Measurements from ENCODE around the gene HINFP. TPM values are rescaled to one million over a fixed set of nuclear protein-coding genes. Genes with fewer than 3 reads are reported as not detected.

The HINFP gene
- total and polyA plus RNA-seq, 2 of the 8 experiments (the other 6 are each of a cell fraction or from before 2014, with no cell fraction given), result 35.0 to 37.3 TPM

DNA sequence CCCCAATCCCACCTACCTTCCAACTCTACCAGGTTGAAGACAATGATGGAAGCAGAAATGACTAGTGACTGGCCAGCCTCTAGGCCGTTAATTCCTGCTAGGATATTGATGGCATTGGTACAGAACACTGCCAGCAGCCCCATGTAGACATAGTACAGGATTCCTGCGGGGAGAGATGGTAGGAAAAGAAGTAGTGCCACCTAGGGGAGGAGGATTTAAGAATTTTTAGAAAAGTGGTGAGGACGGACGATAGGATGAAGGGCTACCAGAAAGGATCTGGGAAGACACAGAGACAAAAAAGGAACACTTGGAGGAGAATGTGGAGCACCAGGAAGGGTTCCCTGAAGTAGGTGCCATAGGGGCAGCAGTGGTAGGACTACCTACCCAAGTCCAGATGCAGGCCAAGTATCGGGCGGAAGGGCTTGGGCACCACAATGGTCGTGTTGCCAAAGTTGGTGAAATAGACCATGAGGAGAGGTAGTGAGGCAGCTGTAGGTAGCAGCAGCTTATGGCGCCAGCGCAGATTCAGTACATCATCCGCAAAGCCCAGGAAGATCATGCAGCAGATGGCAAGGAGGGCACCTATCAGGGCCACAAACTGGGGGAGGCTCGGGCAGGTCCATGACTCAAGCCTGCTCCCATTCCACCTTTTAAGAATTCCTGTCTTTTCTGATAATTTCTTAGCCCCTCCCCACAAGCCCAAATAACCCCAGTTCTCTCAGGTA is 21.0 kb upstream of the HINFP start:
- Histone ChIP-seq H4K8ac (ENCODE audit: extremely low read depth, insufficient read depth, low read length) (no peak overlapping the region; the same call in 1 of the 2 replicates), H3K18ac (ENCODE audit: extremely low read depth, low read length) (0 out of 2 replicates have a peak overlapping the region, but pooled peaks have one; percentile 43), H2BK20ac (ENCODE audit: low read length) (peak overlapping the region; percentile 90; the same call in 1 of the 2 replicates), H4K91ac (replicated peaks; ENCODE audit: insufficient read length, low read length) (no peak overlapping the region), H3K36me3 (ENCODE audit: control insufficient read depth in 2 of 4, insufficient read depth in 4 of 4, low read length in 3 of 4) (peaks cover 5 to 24% (median 16%) of the 10 kb centered on the region in 4 experiments; a peak in 6 of 8 replicates), H2AK5ac (ENCODE audit: low read depth, low read length) (peak overlapping the region; percentile 99), H2AFZ (ENCODE audit: low read length) (no peak overlapping the region), H3K56ac (replicated peaks; ENCODE audit: insufficient read length, low read depth, low read length) (no peak overlapping the region), H3K4ac (replicated peaks; ENCODE audit: insufficient read length, low read depth, low read length) (peak overlapping the region; percentile 45), H3K14ac (ENCODE audit: insufficient read length) (no peak overlapping the region), H3K4me1 (replicated peaks in 1 of 4; ENCODE audit: control insufficient read depth in 3 of 4, insufficient read depth in 4 of 4, low read length in 3 of 4) (peaks cover 3 to 11% (median 5%) of the 10 kb centered on the region in 4 experiments; a peak in 6 of 7 replicates), H2BK15ac (ENCODE audit: low read length) (peak overlapping the region; percentile 95; the same call in 1 of the 2 replicates), H3K23ac (ENCODE audit: insufficient read length) (no peak overlapping the region), H3K9ac (replicated peaks in 1 of 4; ENCODE audit: extremely low read depth in 1 of 4, low read depth in 3 of 4, low read length in 3 of 4) (peak overlapping the region in 3 of 4 experiments; percentile 25 to 92 (median 90); a peak in 5 of 7 replicates), H4K20me1 (replicated peaks in 1 of 2; ENCODE audit: control insufficient read depth in 1 of 2, insufficient read depth in 2 of 2, low read length in 2 of 2) (peaks cover 0 to 2% of the 10 kb centered on the region in 2 experiments), H3K27me3 (replicated peaks in 1 of 4; ENCODE audit: control insufficient read depth in 3 of 4, extremely low read depth in 1 of 4, insufficient read depth in 3 of 4, low read length in 3 of 4) (no peaks in the 10 kb centered on the region), H3K27ac (ENCODE audit: low read depth, low read length) (no peak overlapping the region), H3K23me2 (ENCODE audit: low read depth, low read length) (peaks cover 17% of the 10 kb centered on the region), H4K5ac (ENCODE audit: insufficient read length, low read depth, low read length) (no peak overlapping the region), H3K9me3 (ENCODE audit: insufficient read depth in 2 of 2, low read depth in 1 of 2, low read length in 1 of 2) (no peaks in the 10 kb centered on the region), H3K4me3 (ENCODE audit: extremely low read depth in 1 of 4, insufficient read depth in 2 of 4, low read depth in 3 of 4, low read length in 4 of 4) (peak overlapping the region; percentile 66 to 97 (median 90)), H3K79me2 (ENCODE audit: control insufficient read depth in 1 of 2, insufficient read depth in 2 of 2, low read length in 2 of 2) (peaks cover 0 to 12% of the 10 kb centered on the region in 2 experiments; a peak in 2 of 4 replicates), H2BK12ac (ENCODE audit: low read depth, low read length) (peak overlapping the region; percentile 87; the same call in 1 of the 2 replicates), H3K4me2 (ENCODE audit: insufficient read depth in 1 of 2, low read depth in 2 of 2, low read length in 2 of 2) (peak overlapping the region; percentile 92 to 98), H3K79me1 (ENCODE audit: low read depth, low read length) (peaks cover 7% of the 10 kb centered on the region), H2BK120ac (replicated peaks; ENCODE audit: low read depth, low read length) (no peak overlapping the region), H2BK5ac (ENCODE audit: low read depth, low read length) (peak overlapping the region; percentile 78)
- CTCF ChIA-PET (ENCODE audit: partially characterized antibody), result interaction anchor here (0.7 to 2.8 kb wide), 12 partner anchors 9 to 309 kb away, joined by 3 to 11 read pairs (median 4); no protein-coding TSS in a partner anchor
- DNase-seq (ENCODE audit: low read depth in 1 of 2, low spot score in 2 of 2) (no peak), FAIRE-seq (no peak)
- peak; percentile 41 to 47; a peak in 2 of 4 replicates for TF ChIP-seq RAD21 (IDR thresholded peaks at IDR 0.05 in 1 of 2, conservative IDR thresholded peaks at IDR 0.05 in 1 of 2; ENCODE audit: low read depth in 2 of 2, low read length in 2 of 2)
- TF ChIP-seq CREB1 (IDR thresholded peaks at IDR 0.05), result no peak
- TF ChIP-seq, protein P1, sequence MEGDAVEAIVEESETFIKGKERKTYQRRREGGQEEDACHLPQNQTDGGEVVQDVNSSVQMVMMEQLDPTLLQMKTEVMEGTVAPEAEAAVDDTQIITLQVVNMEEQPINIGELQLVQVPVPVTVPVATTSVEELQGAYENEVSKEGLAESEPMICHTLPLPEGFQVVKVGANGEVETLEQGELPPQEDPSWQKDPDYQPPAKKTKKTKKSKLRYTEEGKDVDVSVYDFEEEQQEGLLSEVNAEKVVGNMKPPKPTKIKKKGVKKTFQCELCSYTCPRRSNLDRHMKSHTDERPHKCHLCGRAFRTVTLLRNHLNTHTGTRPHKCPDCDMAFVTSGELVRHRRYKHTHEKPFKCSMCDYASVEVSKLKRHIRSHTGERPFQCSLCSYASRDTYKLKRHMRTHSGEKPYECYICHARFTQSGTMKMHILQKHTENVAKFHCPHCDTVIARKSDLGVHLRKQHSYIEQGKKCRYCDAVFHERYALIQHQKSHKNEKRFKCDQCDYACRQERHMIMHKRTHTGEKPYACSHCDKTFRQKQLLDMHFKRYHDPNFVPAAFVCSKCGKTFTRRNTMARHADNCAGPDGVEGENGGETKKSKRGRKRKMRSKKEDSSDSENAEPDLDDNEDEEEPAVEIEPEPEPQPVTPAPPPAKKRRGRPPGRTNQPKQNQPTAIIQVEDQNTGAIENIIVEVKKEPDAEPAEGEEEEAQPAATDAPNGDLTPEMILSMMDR (IDR thresholded peaks at IDR 0.05; ENCODE audit: control extremely low read depth in 1 of 3, insufficient read depth in 1 of 3, low read depth in 1 of 3, low read length in 3 of 3), result peak in 2 of 3 experiments; percentile 36 to 50; a peak in 3 of 4 replicates
- no peak for TF ChIP-seq TAF7 (optimal IDR thresholded peaks at IDR 0.05; ENCODE audit: borderline replicate concordance, low read depth, low read length)
- no peak for TF ChIP-seq PHF8 (conservative IDR thresholded peaks at IDR 0.05; ENCODE audit: low read depth, low read length)
- no peak for TF ChIP-seq CTBP2 (IDR thresholded peaks at IDR 0.05; ENCODE audit: borderline replicate concordance, insufficient read depth, insufficient read length, low read length)
- POLR2A ChIA-PET (ENCODE audit: partially characterized antibody), result interaction anchor here (8.6 kb wide), 1 partner anchor 15 kb away, joined by 141 read pairs; the partner anchor contains the start of gene HMBS
- WGBS, 2 experiments (ENCODE audit: extremely low coverage in 1 of 2, insufficient coverage in 1 of 2, insufficient read length in 1 of 2, insufficient replicate concordance in 2 of 2, low coverage in 1 of 2, low lambda C conversion rate in 2 of 2, missing lambda C conversion rate in 1 of 2), result 53% methylated on average over 11 of the region's 11 CpGs; no CpG with 5 or more reads in 1 of the 2 experiments

Data from H1 (cell line).